ENCODE measurements around the gene A1BG.
"Not testable (repeated sequence)": the region's sequence is repeated elsewhere in the genome, so short reads cannot be mapped to it uniquely, and the experiment has no call there.

DNA sequence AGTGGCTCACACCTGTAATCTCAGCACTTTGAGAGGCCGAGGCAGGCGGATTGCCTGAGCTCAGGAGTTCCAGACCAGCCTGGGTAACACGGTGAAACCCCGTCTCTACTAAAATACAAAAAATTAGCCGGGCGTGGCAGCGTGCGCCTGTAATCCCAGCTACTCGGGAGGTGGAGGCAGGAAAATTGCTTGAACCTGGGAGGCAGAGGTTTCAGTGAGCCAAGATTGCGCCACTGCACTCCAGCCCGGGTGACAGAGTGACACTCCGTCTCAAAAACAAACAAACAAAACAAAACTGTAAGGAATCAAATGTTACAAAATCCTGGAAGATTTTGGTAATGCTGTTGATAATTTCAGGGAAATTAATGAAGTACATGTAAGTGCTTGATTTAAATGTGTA is 5.2 kb downstream of the A1BG start:
- TF ChIP-seq, protein P1, sequence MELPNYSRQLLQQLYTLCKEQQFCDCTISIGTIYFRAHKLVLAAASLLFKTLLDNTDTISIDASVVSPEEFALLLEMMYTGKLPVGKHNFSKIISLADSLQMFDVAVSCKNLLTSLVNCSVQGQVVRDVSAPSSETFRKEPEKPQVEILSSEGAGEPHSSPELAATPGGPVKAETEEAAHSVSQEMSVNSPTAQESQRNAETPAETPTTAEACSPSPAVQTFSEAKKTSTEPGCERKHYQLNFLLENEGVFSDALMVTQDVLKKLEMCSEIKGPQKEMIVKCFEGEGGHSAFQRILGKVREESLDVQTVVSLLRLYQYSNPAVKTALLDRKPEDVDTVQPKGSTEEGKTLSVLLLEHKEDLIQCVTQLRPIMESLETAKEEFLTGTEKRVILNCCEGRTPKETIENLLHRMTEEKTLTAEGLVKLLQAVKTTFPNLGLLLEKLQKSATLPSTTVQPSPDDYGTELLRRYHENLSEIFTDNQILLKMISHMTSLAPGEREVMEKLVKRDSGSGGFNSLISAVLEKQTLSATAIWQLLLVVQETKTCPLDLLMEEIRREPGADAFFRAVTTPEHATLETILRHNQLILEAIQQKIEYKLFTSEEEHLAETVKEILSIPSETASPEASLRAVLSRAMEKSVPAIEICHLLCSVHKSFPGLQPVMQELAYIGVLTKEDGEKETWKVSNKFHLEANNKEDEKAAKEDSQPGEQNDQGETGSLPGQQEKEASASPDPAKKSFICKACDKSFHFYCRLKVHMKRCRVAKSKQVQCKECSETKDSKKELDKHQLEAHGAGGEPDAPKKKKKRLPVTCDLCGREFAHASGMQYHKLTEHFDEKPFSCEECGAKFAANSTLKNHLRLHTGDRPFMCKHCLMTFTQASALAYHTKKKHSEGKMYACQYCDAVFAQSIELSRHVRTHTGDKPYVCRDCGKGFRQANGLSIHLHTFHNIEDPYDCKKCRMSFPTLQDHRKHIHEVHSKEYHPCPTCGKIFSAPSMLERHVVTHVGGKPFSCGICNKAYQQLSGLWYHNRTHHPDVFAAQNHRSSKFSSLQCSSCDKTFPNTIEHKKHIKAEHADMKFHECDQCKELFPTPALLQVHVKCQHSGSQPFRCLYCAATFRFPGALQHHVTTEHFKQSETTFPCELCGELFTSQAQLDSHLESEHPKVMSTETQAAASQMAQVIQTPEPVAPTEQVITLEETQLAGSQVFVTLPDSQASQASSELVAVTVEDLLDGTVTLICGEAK (IDR thresholded peaks at IDR 0.05): not testable (repeated sequence)
- TF ChIP-seq, protein P1 (CRISPR knock-in tag; IDR thresholded peaks at IDR 0.05): not testable (repeated sequence)
- TF ChIP-seq TAF1 (CRISPR knock-in tag; IDR thresholded peaks at IDR 0.05); ZFP62 (CRISPR knock-in tag; IDR thresholded peaks at IDR 0.05); PHF21A (CRISPR knock-in tag; IDR thresholded peaks at IDR 0.05); EP300 (IDR thresholded peaks at IDR 0.05; ENCODE audit: low read depth in 2 of 2, low read length in 2 of 2); EP300 (CRISPR knock-in tag; IDR thresholded peaks at IDR 0.05; ENCODE audit: borderline replicate concordance); MED13 (CRISPR knock-in tag; IDR thresholded peaks at IDR 0.05); CREM (IDR thresholded peaks at IDR 0.05); CREM (CRISPR knock-in tag; IDR thresholded peaks at IDR 0.05); MYC (CRISPR knock-in tag; IDR thresholded peaks at IDR 0.05; ENCODE audit: borderline replicate concordance); PRPF4 (IDR thresholded peaks at IDR 0.05; ENCODE audit: low read depth, low read length, poor library complexity, severe bottlenecking): not testable (repeated sequence)
- TF ChIP-seq, protein P2, sequence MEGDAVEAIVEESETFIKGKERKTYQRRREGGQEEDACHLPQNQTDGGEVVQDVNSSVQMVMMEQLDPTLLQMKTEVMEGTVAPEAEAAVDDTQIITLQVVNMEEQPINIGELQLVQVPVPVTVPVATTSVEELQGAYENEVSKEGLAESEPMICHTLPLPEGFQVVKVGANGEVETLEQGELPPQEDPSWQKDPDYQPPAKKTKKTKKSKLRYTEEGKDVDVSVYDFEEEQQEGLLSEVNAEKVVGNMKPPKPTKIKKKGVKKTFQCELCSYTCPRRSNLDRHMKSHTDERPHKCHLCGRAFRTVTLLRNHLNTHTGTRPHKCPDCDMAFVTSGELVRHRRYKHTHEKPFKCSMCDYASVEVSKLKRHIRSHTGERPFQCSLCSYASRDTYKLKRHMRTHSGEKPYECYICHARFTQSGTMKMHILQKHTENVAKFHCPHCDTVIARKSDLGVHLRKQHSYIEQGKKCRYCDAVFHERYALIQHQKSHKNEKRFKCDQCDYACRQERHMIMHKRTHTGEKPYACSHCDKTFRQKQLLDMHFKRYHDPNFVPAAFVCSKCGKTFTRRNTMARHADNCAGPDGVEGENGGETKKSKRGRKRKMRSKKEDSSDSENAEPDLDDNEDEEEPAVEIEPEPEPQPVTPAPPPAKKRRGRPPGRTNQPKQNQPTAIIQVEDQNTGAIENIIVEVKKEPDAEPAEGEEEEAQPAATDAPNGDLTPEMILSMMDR (CRISPR knock-in tag; IDR thresholded peaks at IDR 0.05): not testable (repeated sequence)
- TF ChIP-seq, protein P3, sequence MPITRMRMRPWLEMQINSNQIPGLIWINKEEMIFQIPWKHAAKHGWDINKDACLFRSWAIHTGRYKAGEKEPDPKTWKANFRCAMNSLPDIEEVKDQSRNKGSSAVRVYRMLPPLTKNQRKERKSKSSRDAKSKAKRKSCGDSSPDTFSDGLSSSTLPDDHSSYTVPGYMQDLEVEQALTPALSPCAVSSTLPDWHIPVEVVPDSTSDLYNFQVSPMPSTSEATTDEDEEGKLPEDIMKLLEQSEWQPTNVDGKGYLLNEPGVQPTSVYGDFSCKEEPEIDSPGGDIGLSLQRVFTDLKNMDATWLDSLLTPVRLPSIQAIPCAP (CRISPR knock-in tag; IDR thresholded peaks at IDR 0.05; ENCODE audit: low read depth): not testable (repeated sequence)
- TF ChIP-seq, protein P4, sequence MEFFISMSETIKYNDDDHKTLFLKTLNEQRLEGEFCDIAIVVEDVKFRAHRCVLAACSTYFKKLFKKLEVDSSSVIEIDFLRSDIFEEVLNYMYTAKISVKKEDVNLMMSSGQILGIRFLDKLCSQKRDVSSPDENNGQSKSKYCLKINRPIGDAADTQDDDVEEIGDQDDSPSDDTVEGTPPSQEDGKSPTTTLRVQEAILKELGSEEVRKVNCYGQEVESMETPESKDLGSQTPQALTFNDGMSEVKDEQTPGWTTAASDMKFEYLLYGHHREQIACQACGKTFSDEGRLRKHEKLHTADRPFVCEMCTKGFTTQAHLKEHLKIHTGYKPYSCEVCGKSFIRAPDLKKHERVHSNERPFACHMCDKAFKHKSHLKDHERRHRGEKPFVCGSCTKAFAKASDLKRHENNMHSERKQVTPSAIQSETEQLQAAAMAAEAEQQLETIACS (CRISPR knock-in tag; IDR thresholded peaks at IDR 0.05): not testable (repeated sequence)
- TF ChIP-seq, protein P5, sequence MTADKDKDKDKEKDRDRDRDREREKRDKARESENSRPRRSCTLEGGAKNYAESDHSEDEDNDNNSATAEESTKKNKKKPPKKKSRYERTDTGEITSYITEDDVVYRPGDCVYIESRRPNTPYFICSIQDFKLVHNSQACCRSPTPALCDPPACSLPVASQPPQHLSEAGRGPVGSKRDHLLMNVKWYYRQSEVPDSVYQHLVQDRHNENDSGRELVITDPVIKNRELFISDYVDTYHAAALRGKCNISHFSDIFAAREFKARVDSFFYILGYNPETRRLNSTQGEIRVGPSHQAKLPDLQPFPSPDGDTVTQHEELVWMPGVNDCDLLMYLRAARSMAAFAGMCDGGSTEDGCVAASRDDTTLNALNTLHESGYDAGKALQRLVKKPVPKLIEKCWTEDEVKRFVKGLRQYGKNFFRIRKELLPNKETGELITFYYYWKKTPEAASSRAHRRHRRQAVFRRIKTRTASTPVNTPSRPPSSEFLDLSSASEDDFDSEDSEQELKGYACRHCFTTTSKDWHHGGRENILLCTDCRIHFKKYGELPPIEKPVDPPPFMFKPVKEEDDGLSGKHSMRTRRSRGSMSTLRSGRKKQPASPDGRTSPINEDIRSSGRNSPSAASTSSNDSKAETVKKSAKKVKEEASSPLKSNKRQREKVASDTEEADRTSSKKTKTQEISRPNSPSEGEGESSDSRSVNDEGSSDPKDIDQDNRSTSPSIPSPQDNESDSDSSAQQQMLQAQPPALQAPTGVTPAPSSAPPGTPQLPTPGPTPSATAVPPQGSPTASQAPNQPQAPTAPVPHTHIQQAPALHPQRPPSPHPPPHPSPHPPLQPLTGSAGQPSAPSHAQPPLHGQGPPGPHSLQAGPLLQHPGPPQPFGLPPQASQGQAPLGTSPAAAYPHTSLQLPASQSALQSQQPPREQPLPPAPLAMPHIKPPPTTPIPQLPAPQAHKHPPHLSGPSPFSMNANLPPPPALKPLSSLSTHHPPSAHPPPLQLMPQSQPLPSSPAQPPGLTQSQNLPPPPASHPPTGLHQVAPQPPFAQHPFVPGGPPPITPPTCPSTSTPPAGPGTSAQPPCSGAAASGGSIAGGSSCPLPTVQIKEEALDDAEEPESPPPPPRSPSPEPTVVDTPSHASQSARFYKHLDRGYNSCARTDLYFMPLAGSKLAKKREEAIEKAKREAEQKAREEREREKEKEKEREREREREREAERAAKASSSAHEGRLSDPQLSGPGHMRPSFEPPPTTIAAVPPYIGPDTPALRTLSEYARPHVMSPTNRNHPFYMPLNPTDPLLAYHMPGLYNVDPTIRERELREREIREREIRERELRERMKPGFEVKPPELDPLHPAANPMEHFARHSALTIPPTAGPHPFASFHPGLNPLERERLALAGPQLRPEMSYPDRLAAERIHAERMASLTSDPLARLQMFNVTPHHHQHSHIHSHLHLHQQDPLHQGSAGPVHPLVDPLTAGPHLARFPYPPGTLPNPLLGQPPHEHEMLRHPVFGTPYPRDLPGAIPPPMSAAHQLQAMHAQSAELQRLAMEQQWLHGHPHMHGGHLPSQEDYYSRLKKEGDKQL (CRISPR knock-in tag; IDR thresholded peaks at IDR 0.05; ENCODE audit: low read depth): not testable (repeated sequence)
